HepG2 (cell line): Measurements from ENCODE around the gene HTR2A.

ENCODE experiments used
- MTERF4 ChIP-seq: sonication (generic); formaldehyde crosslinking; IDR thresholded peaks from 2 replicates; pipeline ENCODE4 v1.8.0; 2023; ENCODE audit warnings: mild to moderate bottlenecking, missing genetic modification reagents
- POLR2A ChIP-seq, 2 experiments: IDR thresholded peaks; 2 replicates each; pipeline ENCODE4 v1.6.1; 2011; ENCODE audit warnings: low read depth in 2 of 2, low read length in 2 of 2, mild to moderate bottlenecking in 1 of 2, moderate library complexity in 1 of 2; ENCODE audit not compliant: insufficient read depth in 1 of 2
- POLR2AphosphoS5 ChIP-seq: IDR thresholded peaks from 2 replicates; pipeline ENCODE4 v1.6.1; 2012; ENCODE audit warnings: low read depth, low read length
- SAFB2 ChIP-seq: sonication (generic); formaldehyde crosslinking; IDR thresholded peaks from 2 replicates; pipeline ENCODE4 v1.5.1; 2020; ENCODE audit warnings: missing genetic modification reagents, low read depth, mild to moderate bottlenecking, borderline replicate concordance
- SALL2 ChIP-seq: sonication (generic); formaldehyde crosslinking; IDR thresholded peaks from 2 replicates; pipeline ENCODE4 v1.8.1; 2023; ENCODE audit warnings: mild to moderate bottlenecking, missing genetic modification reagents, inconsistent platforms
- SRF ChIP-seq: IDR thresholded peaks from 2 replicates; pipeline ENCODE4 v1.6.1; 2011; ENCODE audit warnings: mild to moderate bottlenecking, low read depth, low read length, moderate library complexity
- YY1 ChIP-seq: IDR thresholded peaks from 2 replicates; pipeline ENCODE4 v1.6.1; 2011; ENCODE audit warnings: low read length, low read depth, moderate library complexity, mild to moderate bottlenecking; ENCODE audit not compliant: insufficient read depth, insufficient replicate concordance
- ZNF280B ChIP-seq: sonication (generic); formaldehyde crosslinking; IDR thresholded peaks from 2 replicates; pipeline ENCODE4 v1.5.0; 2020; ENCODE audit warnings: missing genetic modification reagents, mild to moderate bottlenecking, borderline replicate concordance
- ZSCAN29 ChIP-seq: sonication (generic); formaldehyde crosslinking; conservative IDR thresholded peaks from 2 replicates; pipeline ENCODE4 v1.4.0; 2020; ENCODE audit warnings: mild to moderate bottlenecking, missing genetic modification reagents

- no peak for TF ChIP-seq SRF
- no peak for TF ChIP-seq SAFB2 (CRISPR knock-in tag)
- no peak for TF ChIP-seq POLR2A (IDR thresholded peaks at IDR 0.05; ENCODE audit: insufficient read depth in 1 of 2, low read depth in 2 of 2, low read length in 2 of 2)
- no peak for TF ChIP-seq POLR2AphosphoS5
- TF ChIP-seq SALL2 (CRISPR knock-in tag): no peak
- no peak for TF ChIP-seq MTERF4 (CRISPR knock-in tag)
- TF ChIP-seq ZNF280B (CRISPR knock-in tag): no peak
- TF ChIP-seq ZSCAN29 (CRISPR knock-in tag): no peak
- no peak for TF ChIP-seq YY1
These were observed 51.7 kb downstream of the HTR2A start for GRCh38 chr13:46845146-46845545.
